ENCODE measurements around the gene EGR1.
"Not testable (repeated sequence)": the region's sequence is repeated elsewhere in the genome, so short reads cannot be mapped to it uniquely, and the experiment has no call there.

The EGR1 gene

DNA sequence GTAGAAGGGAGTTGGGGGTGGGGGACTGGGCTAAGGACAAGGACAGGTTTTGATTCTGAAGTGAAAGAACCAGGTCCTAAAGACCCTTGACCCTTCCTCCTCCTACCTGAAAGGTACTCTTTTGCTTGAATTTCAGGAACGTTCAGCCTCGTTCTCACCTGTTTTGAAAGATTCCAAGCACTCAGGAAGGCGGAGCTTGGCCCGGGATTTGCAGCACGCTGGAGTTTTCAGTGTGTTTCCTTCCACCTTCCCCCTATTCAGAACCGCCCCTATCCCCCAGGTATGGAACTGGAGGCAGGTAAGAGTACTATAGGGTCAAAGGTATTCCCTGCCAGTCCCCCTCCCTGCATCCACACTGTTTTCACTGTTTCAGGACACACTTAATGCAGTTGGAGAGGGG lies 7.1 kb downstream of the EGR1 start:
- TF ChIP-seq POLR2A (IDR thresholded peaks at IDR 0.05; ENCODE audit: low read depth, low read length) = no peak
- TF ChIP-seq POLR2AphosphoS5 (IDR thresholded peaks at IDR 0.05; ENCODE audit: low read depth, low read length) = no peak
- TF ChIP-seq TAF1 (IDR thresholded peaks at IDR 0.05; ENCODE audit: borderline replicate concordance, low read depth, low read length) = no peak
- DNase-seq (ENCODE audit: insufficient read length) (no peak), FAIRE-seq (no peak)

DNA sequence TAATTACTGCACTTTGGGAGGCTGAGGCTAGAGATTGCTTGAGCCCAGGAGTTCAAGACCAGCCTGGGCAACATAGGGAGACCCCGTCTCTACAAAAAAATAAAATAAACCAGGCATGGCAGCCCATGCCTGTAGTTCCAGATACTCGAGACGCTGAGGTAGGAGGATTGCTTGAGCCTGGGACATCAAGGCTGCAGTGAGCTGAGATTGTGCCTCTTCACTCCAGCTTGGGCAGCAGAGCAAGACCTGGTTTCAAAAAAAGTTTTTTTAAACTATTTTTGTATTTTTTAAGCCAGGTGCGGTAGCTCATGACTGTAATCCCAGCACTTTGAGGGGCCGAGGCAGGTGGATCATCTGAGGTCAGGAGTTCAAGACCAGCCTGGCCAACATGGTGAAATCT lies 7.9 kb downstream of the EGR1 start:
- FAIRE-seq; DNase-seq (ENCODE audit: insufficient read length): not testable (repeated sequence)

DNA sequence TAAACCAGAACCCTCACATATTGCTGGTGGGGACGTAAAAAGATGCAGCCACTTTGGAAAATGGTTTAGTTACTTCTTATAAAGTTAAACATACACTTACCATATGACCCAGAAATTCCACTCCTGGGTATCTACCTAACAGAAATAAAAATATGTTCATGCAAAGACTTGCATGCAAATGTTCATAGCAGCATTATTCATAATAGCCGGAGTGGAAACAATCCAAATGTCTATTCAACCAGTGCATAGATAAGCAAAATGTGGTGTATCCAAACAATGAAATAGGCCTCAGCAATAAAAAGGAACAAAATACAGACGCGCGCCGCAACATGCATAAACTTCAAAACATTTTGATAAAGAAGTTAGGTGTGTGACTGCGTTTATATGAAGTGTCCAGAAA lies 11.6 kb downstream of the EGR1 start:
- DNase-seq (ENCODE audit: insufficient read length) (no peak), FAIRE-seq (no peak)
- TF ChIP-seq TAF1 (IDR thresholded peaks at IDR 0.05; ENCODE audit: borderline replicate concordance, low read depth, low read length) = no peak
- TF ChIP-seq POLR2AphosphoS5 (IDR thresholded peaks at IDR 0.05; ENCODE audit: low read depth, low read length) = no peak
- no peak for TF ChIP-seq POLR2A (IDR thresholded peaks at IDR 0.05; ENCODE audit: low read depth, low read length)

DNA sequence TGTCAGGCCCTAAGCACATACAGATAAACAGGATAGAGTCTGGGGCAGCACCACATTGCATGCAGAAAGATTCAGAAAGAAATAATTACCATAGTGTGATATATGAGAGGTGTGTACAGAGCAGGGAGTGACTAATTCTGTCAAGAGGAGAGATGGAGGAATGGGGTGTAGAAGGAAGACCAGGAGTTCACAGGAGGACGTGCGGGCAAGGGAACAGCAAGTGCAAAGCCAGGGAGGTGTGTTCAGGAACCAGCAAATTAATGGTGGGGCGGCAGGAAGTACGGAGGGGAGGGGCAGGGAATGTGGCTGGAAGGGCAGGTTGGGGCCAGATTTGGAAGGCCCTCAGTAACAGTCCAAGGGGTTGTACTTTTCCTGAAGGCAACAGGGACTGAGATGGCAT lies 17.4 kb downstream of the EGR1 start:
- no peak for TF ChIP-seq POLR2A (IDR thresholded peaks at IDR 0.05; ENCODE audit: low read depth, low read length)
- TF ChIP-seq TAF1 (IDR thresholded peaks at IDR 0.05; ENCODE audit: borderline replicate concordance, low read depth, low read length) = no peak
- TF ChIP-seq POLR2AphosphoS5 (IDR thresholded peaks at IDR 0.05; ENCODE audit: low read depth, low read length) = no peak
- FAIRE-seq (no peak), DNase-seq (ENCODE audit: insufficient read length) (no peak)

DNA sequence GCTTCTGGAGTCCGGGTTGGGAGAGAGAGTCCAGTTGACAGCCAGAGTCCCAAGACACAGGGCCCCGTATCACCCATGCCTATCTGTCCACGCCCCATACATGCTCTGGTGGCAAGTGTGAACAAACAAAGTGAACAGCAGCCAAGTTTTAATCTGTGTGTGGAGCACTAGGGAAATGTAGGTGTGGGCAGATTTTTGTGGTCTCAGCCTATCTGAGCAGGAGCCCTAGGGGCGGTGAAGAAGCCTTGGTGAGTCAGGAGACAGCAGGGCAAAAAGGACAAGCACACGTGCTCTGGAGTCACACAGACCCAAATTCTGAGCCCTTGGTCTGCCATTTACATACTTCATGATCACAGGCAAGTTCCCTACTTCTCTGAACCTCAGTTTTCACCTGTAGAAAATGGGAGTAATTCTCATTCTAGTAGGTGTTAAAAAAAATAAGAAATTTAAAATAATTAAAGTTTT lies 23.2 kb downstream of the EGR1 start:
- FAIRE-seq = no peak
- DNase-seq (ENCODE audit: insufficient read length) = no peak
- TF ChIP-seq TAF1 (IDR thresholded peaks at IDR 0.05; ENCODE audit: borderline replicate concordance, low read depth, low read length) (no peak), POLR2A (IDR thresholded peaks at IDR 0.05; ENCODE audit: low read depth, low read length) (no peak), POLR2AphosphoS5 (IDR thresholded peaks at IDR 0.05; ENCODE audit: low read depth, low read length) (no peak)

DNA sequence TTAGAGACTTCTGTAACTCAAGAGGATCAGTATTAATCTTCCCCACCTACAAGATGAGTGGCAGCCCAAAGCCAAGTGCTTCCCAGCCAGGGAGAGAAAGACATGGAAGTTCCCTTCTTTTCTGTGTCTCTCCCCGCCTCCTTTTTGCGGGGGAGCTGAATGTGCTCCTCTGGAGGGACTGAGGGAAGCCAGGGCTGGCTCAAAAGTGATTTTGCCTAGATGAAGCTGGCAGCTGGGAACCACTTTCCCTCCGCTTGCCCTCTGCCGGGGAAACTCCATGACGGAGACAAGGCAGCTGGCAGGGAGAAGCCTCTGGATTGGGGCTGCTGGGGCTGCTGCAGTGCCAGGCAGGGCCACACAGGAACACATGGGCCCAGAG lies 24.4 kb downstream of the EGR1 start:
- DNase-seq (ENCODE audit: insufficient read length) (no peak), FAIRE-seq (no peak)
- TF ChIP-seq POLR2A (IDR thresholded peaks at IDR 0.05; ENCODE audit: low read depth, low read length) = no peak
- no peak for TF ChIP-seq POLR2AphosphoS5 (IDR thresholded peaks at IDR 0.05; ENCODE audit: low read depth, low read length)
- no peak for TF ChIP-seq TAF1 (IDR thresholded peaks at IDR 0.05; ENCODE audit: borderline replicate concordance, low read depth, low read length)

DNA sequence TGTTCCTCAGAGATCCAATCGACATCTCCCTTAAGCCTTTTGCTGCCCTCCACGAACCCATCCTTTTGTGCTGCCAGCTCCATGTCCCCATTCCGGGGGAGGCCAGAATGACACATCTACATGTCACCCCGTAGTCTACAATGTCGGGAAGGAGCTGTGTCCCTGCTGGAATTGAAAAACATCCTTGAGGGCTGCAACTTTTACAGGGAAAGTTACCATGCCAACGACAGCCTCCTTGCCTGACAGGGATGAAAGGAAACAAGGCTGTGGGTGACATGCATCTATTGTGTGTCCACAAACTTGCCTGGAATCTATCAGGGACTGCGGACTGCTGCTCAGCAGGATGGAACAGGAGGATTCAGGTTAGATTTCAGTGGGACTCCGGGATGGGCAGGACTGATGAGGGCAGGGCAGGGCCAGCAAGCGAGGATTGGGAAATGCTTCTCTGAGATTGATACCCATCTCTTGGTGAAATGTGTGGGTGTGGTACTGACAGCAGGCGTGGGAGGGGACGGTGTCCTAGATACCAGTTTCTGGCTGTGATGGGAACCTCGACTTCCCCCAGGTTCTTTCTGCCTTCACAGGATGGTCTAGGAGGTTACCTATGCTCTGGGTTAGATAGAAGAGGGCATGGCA lies 25.5 kb downstream of the EGR1 start:
- FAIRE-seq (no peak), DNase-seq (ENCODE audit: insufficient read length) (no peak)
- no peak for TF ChIP-seq POLR2AphosphoS5 (IDR thresholded peaks at IDR 0.05; ENCODE audit: low read depth, low read length)
- no peak for TF ChIP-seq POLR2A (IDR thresholded peaks at IDR 0.05; ENCODE audit: low read depth, low read length)

DNA sequence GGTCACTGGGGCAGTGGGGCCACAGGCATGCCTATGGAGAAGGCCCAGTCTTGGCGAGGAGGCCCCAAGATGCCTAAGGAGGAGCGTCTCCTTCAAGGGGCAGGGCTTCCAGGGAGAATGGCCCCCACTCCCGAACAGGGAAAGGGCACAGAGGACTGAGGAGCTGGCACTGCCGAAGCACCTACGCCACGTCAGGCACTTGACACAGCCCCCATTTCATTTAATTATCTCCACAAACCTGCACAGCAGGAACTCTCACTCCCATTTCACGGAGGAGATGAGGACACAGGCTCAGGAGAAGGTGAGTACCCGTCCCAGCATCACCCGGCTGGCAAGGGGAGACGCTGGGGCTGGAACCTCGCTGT lies 26.0 kb downstream of the EGR1 start:
- no peak for TF ChIP-seq TAF1 (IDR thresholded peaks at IDR 0.05; ENCODE audit: borderline replicate concordance, low read depth, low read length)
- TF ChIP-seq POLR2A (IDR thresholded peaks at IDR 0.05; ENCODE audit: low read depth, low read length) = no peak
- no peak for TF ChIP-seq POLR2AphosphoS5 (IDR thresholded peaks at IDR 0.05; ENCODE audit: low read depth, low read length)
- no peak for DNase-seq (ENCODE audit: insufficient read length)
- FAIRE-seq = no peak

DNA sequence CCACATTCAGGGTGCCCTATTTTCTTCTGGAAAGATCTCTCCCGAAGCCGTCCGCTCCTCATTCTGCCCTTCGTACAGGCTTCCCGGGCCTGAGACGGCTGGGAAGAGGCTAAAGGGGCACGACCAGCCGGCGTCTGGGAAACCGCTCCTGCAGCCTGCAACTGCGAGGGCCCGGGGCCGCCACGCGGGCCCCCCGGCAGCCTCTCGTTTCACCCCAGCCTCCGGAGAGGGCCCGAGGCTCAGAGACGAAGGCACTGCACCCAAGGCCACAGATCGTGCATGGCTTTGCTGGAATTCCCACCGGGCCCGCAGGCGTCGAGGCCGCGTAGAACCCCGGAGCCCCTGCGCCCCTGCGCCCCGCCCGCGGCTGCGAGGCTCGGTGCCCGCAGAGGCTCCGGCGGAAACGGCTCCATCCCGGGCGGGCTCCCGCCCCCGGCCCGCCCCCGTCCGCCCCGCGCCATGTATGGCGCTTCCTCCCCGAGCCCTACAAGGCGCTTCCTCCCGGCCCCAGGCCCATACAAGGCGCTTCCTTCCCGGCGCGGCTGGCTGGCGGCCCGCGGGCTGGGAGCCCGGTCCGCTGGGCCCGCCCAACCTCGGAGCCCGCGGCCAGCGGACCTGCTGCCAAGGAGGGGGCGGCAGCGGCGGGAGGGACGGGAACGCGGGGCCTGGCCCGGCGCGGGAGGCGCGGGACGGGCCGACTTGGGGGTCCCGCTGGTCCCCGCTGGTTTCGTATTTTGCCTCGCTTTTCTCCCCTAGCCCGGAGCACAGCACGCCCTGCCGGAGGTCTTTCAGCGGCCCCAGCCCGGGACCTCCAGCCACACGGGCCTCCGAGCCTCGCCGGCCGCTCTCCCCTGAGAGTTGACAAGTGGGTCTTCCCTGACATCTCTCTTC lies 26.6 kb downstream of the EGR1 start:
- no peak for TF ChIP-seq TAF1 (IDR thresholded peaks at IDR 0.05; ENCODE audit: borderline replicate concordance, low read depth, low read length)
- TF ChIP-seq POLR2A (IDR thresholded peaks at IDR 0.05; ENCODE audit: low read depth, low read length) = no peak
- no peak for TF ChIP-seq POLR2AphosphoS5 (IDR thresholded peaks at IDR 0.05; ENCODE audit: low read depth, low read length)
- FAIRE-seq (peak; percentile 84), DNase-seq (ENCODE audit: insufficient read length) (peak; percentile 95)

DNA sequence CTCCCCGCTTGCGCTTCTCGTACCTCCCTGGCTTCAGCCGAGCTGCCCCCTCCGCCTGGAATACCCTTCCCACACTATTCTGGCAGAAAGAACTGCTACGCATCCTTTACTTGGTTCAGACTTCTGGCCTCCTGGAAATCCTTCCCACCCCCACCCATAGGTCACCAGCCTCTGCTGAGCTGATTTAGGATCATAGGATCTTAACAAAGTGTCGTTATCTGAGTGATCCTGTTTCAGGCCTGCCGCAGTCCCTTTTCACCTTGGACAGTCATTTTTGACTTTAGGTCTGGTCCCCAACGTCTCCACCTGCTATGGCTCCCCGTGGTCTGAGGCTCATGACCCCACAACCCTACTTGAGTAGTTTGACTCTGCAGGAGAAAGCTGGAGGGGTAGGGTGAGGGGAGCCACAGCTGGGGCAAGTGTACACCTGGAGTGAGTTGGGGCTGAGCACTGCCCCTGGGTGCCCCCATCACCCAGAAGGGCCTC lies 27.3 kb downstream of the EGR1 start:
- FAIRE-seq (no peak), DNase-seq (ENCODE audit: insufficient read length) (no peak)
- TF ChIP-seq POLR2AphosphoS5 (IDR thresholded peaks at IDR 0.05; ENCODE audit: low read depth, low read length) (no peak), POLR2A (IDR thresholded peaks at IDR 0.05; ENCODE audit: low read depth, low read length) (no peak), TAF1 (IDR thresholded peaks at IDR 0.05; ENCODE audit: borderline replicate concordance, low read depth, low read length) (no peak)

DNA sequence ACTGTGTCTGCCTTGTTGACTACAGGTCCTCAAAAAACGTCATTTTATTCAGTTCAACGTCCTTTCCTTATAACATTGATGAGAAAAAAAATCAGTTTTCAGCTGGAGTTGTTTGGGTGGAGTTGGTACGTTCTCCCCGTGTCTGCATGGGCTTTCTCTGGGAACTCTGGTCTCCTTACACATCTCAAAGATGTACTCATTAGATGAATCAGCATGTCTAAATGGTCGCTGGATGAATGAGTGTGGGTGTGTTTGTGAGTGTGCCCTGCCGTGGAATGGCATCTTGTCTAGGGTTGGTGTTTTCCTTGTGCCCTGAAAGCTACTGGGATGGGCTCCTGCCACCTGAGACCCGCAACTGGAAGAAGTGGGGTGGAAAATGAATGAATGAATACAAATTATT lies 30.1 kb downstream of the EGR1 start:
- no peak for TF ChIP-seq POLR2A (IDR thresholded peaks at IDR 0.05; ENCODE audit: low read depth, low read length)
- no peak for DNase-seq (ENCODE audit: insufficient read length)
- no peak for FAIRE-seq

DNA sequence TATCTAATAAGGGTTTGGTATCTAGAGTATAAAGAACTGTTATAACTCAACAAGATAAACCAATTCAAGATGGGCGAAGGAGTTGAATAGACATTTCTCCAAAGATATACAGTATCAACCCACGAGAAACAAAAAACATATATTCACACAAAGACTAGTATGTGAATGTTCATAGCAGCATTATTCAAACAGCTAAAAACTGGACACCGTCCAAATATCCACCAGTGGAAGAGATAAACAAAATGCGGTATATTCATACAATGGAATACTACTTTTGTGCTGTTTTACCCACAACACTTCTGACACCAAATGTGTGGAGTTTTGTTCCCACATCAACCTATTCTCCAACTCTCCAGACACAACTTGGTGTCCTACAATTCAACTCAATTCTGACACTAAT lies 33.1 kb downstream of the EGR1 start:
- DNase-seq (ENCODE audit: insufficient read length) = no peak
- no peak for FAIRE-seq
- TF ChIP-seq POLR2AphosphoS5 (IDR thresholded peaks at IDR 0.05; ENCODE audit: low read depth, low read length) (no peak), TAF1 (IDR thresholded peaks at IDR 0.05; ENCODE audit: borderline replicate concordance, low read depth, low read length) (no peak), POLR2A (IDR thresholded peaks at IDR 0.05; ENCODE audit: low read depth, low read length) (no peak)

All from GM12892 (cell line).